Colonic mucosa (tissue), 4 donors: ENCODE data around the gene FABP7. TPM values are rescaled to one million over a fixed set of nuclear protein-coding genes. Genes with fewer than 3 reads are reported as not detected.

Source experiments
- DNase-seq: peaks from one replicate; pipeline ENCODE4 v3.0.0-alpha.2; 2020
- H3K27ac ChIP-seq: fragments of 200-600 bp; one replicate; pipeline ENCODE4 v1.8.0; 2021
- H3K27me3 ChIP-seq: fragments of 200-600 bp; one replicate; pipeline ENCODE4 v1.8.0; 2021
- H3K36me3 ChIP-seq: fragments of 200-600 bp; one replicate; pipeline ENCODE4 v1.8.0; 2021
- H3K4me1 ChIP-seq: fragments of 200-600 bp; one replicate; pipeline ENCODE4 v1.8.0; 2021; ENCODE audit warnings: mild to moderate bottlenecking
- H3K4me3 ChIP-seq: fragments of 200-600 bp; one replicate; pipeline ENCODE4 v1.8.0; 2021
- H3K9ac ChIP-seq, 2 donors: one replicate each; pipeline ENCODE4 v1.7.0; 2013; ENCODE audit warnings: control low read depth in 2 of 2, low read depth in 2 of 2, low read length in 2 of 2
- H3K9me3 ChIP-seq: fragments of 200-600 bp; one replicate; pipeline ENCODE4 v1.8.0; 2021
- CTCF ChIP-seq: fragments of 200-600 bp; IDR thresholded peaks from one replicate; pipeline ENCODE4 v1.8.0; 2022; ENCODE audit warnings: antibody characterized with exemption, mild to moderate bottlenecking
- intact Hi-C: fragments of 100-400 bp; cut with DNase I; formaldehyde crosslinking; loops from one replicate; pipeline ENCODE4 v1.14.1; 2022
- total RNA-seq, 2 donors: library from RNA; stranded (reverse); fragmentation: NEBNext Ultra II Directional in 1 of 2; extraction: Animal tissue kit (Norgen Biotek cat#: 25700) in 1 of 2; gene quantifications; one replicate each; pipeline ENCODE4 v1.2.1, GENCODE V29; 2021
- donor health status: healthy.
- donor health status: DM: no; HTN: no; CAD: no.
- donor health status: DM: no; HTN: no; CAD: no.

FABP7 gene
- total RNA-seq, 2 donors from 2014 or later: not detected

DNA sequence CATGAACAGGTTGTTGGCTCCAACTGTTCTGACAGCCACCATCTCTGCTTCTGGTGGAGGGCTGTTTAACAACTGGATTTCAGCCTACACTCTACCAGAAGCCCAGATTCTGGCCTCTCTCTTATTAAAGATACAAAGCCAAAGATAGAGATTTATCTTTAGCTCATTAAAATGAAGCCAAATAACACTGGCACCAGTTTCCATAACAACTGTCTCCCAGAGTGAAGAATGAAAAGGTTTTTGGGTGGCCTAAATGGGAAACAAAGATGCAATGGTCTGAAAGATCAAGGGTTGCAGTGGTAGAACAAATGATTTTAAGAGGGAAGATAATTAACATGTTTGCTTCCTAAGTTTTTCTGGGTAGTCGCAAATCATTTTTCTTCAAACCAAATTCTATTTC is 6.4 kb downstream of the FABP7 start:
- DNase-seq: no peak
- Histone ChIP-seq H3K9ac (no peak overlapping the region), H3K27me3 (no peaks in the 10 kb centered on the region), H3K9me3 (no peaks in the 10 kb centered on the region), H3K4me1 (no peaks in the 10 kb centered on the region), H3K36me3 (no peaks in the 10 kb centered on the region), H3K4me3 (no peak overlapping the region), H3K27ac (no peak overlapping the region)
- no peak for TF ChIP-seq CTCF
- intact Hi-C loops: no loop called here

DNA sequence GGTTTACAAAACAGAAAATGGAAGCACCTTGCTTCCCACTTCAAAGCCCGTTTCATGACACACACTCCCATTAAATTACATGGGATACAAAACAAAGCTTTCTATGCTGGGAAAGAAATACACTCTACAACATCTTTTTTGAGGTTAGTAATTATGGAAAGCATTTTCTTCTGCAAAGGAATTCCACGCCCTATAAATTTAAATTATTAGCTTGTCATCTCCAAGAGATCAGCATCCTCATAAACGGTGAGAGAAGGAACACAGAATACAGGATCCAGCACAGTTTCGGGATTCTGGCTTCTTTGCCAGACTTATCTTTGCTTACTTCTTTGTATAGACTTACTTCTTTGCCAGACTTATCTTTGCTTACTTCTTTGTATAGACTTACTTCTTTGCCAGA is 8.2 kb downstream of the FABP7 start:
- H3K27ac ChIP-seq: no peak overlapping the region
- TF ChIP-seq CTCF: no peak
- H3K4me3 ChIP-seq: no peak overlapping the region
- no peak for DNase-seq
- H3K9me3 ChIP-seq: no peaks in the 10 kb centered on the region
- H3K27me3 ChIP-seq: no peaks in the 10 kb centered on the region
- no peaks in the 10 kb centered on the region for H3K4me1 ChIP-seq
- no peak overlapping the region for H3K9ac ChIP-seq
- no peaks in the 10 kb centered on the region for H3K36me3 ChIP-seq
- intact Hi-C loops: no loop called here

- H3K36me3 ChIP-seq: no peaks in the 10 kb centered on the region
- H3K27ac ChIP-seq: peak overlapping the region; percentile 98
- H3K9me3 ChIP-seq: no peaks in the 10 kb centered on the region
- intact Hi-C loops: no loop called here
- H3K9ac ChIP-seq: peak overlapping the region in 1 of 2 donors; percentile 97
- no peaks in the 10 kb centered on the region for H3K27me3 ChIP-seq
- H3K4me3 ChIP-seq: no peak overlapping the region
- TF ChIP-seq CTCF: no peak
- no peaks in the 10 kb centered on the region for H3K4me1 ChIP-seq
- no peak for DNase-seq
Observed at GRCh38 chr6:122788208-122788607, 8.7 kb downstream of the FABP7 start.

- no peak for TF ChIP-seq CTCF
- intact Hi-C loops: no loop called here
- Histone ChIP-seq H3K9ac (peak overlapping the region; percentile 94 to 97), H3K4me3 (peak overlapping the region; percentile 64), H3K27me3 (no peaks in the 10 kb centered on the region), H3K27ac (peak overlapping the region; percentile 98), H3K9me3 (no peaks in the 10 kb centered on the region), H3K36me3 (no peaks in the 10 kb centered on the region), H3K4me1 (no peaks in the 10 kb centered on the region)
- DNase-seq: no peak
Observed at GRCh38 chr6:122788663-122789181, 9.2 kb downstream of the FABP7 start.

GRCh38 chr6:122789182-122790027 is 9.9 kb downstream of the FABP7 start, which contains the start of gene SMPDL3A:
Gene SMPDL3A (plus strand): TSS chr6:122789258. CDS start chr6:122789347, 89 bp downstream.
- intact Hi-C loops: no loop called here

More at GRCh38 chr6:122789182-122790027, 9.9 kb downstream of the FABP7 start, which contains the start of gene SMPDL3A:
- no peak for TF ChIP-seq CTCF
- Histone ChIP-seq H3K27ac (peak within 1 kb of the TSS; percentile 98), H3K9me3 (no peaks in the 10 kb centered on the region), H3K9ac (peak within 1 kb of the TSS; percentile 94 to 97), H3K27me3 (no peaks in the 10 kb centered on the region), H3K36me3 (no peaks in the 10 kb centered on the region), H3K4me1 (no peaks in the 10 kb centered on the region), H3K4me3 (peak within 1 kb of the TSS; percentile 64)
- DNase-seq: peak; percentile 88
